ENCODE results near the gene COL2A1. TPM values are rescaled to one million over a fixed set of nuclear protein-coding genes. Genes with fewer than 3 reads are reported as not detected.
A peak's percentile ranks its signal among the peaks of the same experiment; 100 is the strongest.

The COL2A1 gene
- total and polyA plus RNA-seq, 4 donors: 0.05 to 8.7 (median 0.15) TPM; not detected in 1

GRCh38 chr12:47982770-47983169 lies 21.5 kb downstream of the COL2A1 start:
- TF ChIP-seq CTCF (IDR thresholded peaks at IDR 0.05; ENCODE audit: control extremely low read depth, extremely low read depth): no peak
- no peak for ATAC-seq (ENCODE audit: insufficient read depth, low FRiP score)
- no peak for DNase-seq
- H3K9me3 ChIP-seq (ENCODE audit: control insufficient read depth in 4 of 4, insufficient read depth in 3 of 4, low read length in 3 of 4): peaks cover 0 to 1% (median 0%) of the 10 kb centered on the region in 4 donors
- H3K4me1 ChIP-seq (ENCODE audit: control insufficient read depth in 5 of 5, insufficient read depth in 5 of 5, low read length in 5 of 5): peaks cover 0 to 11% (median 0%) of the 10 kb centered on the region in 5 donors
- WGBS, 2 donors: 90 to 91% methylated on average over 11 of the region's 11 CpGs
- no peak overlapping the region for H3K4me3 ChIP-seq
- peaks cover 0 to 2% (median 0%) of the 10 kb centered on the region in 3 donors for H3K27me3 ChIP-seq (ENCODE audit: control insufficient read depth in 3 of 3, insufficient read depth in 3 of 3, low read length in 2 of 3)
- no peak overlapping the region for H3K27ac ChIP-seq (ENCODE audit: low read depth in 1 of 2, low read length in 1 of 2)
- H3K36me3 ChIP-seq (ENCODE audit: control insufficient read depth in 4 of 4, insufficient read depth in 4 of 4, low read length in 4 of 4): no peaks in the 10 kb centered on the region
- no peak overlapping the region for H3K9ac ChIP-seq (ENCODE audit: insufficient read depth in 1 of 2, low read length in 2 of 2)

- Histone ChIP-seq H3K4me3 (no peak overlapping the region), H3K36me3 (ENCODE audit: control insufficient read depth in 4 of 4, insufficient read depth in 4 of 4, low read length in 4 of 4) (no peaks in the 10 kb centered on the region), H3K9me3 (ENCODE audit: control insufficient read depth in 4 of 4, insufficient read depth in 3 of 4, low read length in 3 of 4) (peaks cover 0 to 1% (median 0%) of the 10 kb centered on the region in 4 donors), H3K27ac (ENCODE audit: low read depth in 1 of 2, low read length in 1 of 2) (no peak overlapping the region), H3K9ac (ENCODE audit: insufficient read depth in 1 of 2, low read length in 2 of 2) (no peak overlapping the region), H3K27me3 (ENCODE audit: control insufficient read depth in 3 of 3, insufficient read depth in 3 of 3, low read length in 2 of 3) (no peaks in the 10 kb centered on the region), H3K4me1 (ENCODE audit: control insufficient read depth in 5 of 5, insufficient read depth in 5 of 5, low read length in 5 of 5) (peaks cover 0 to 10% (median 0%) of the 10 kb centered on the region in 5 donors)
- DNase-seq: no peak
- no peak for ATAC-seq (ENCODE audit: insufficient read depth, low FRiP score)
- 74 to 76% methylated on average over 5 of the region's 5 CpGs for WGBS, 2 donors
- no peak for TF ChIP-seq CTCF (IDR thresholded peaks at IDR 0.05; ENCODE audit: control extremely low read depth, extremely low read depth)
Measured at GRCh38 chr12:47982311-47982710, 22.0 kb downstream of the COL2A1 start.

- Histone ChIP-seq H3K4me3 (no peak overlapping the region), H3K9ac (ENCODE audit: insufficient read depth in 1 of 2, low read length in 2 of 2) (no peak overlapping the region), H3K9me3 (ENCODE audit: control insufficient read depth in 4 of 4, insufficient read depth in 3 of 4, low read length in 3 of 4) (no peaks in the 10 kb centered on the region), H3K36me3 (ENCODE audit: control insufficient read depth in 4 of 4, insufficient read depth in 4 of 4, low read length in 4 of 4) (no peaks in the 10 kb centered on the region), H3K27ac (ENCODE audit: low read depth in 1 of 2, low read length in 1 of 2) (no peak overlapping the region), H3K4me1 (ENCODE audit: control insufficient read depth in 5 of 5, insufficient read depth in 5 of 5, low read length in 5 of 5) (peaks cover 0 to 10% (median 0%) of the 10 kb centered on the region in 5 donors), H3K27me3 (ENCODE audit: control insufficient read depth in 3 of 3, insufficient read depth in 3 of 3, low read length in 2 of 3) (no peaks in the 10 kb centered on the region)
- no peak for TF ChIP-seq CTCF (IDR thresholded peaks at IDR 0.05; ENCODE audit: control extremely low read depth, extremely low read depth)
- peak in 1 of 3 donors; percentile 56 for DNase-seq
- ATAC-seq (ENCODE audit: insufficient read depth, low FRiP score): no peak
- 63 to 75% methylated on average over 20 of the region's 20 CpGs for WGBS, 2 donors
Measured at GRCh38 chr12:47981496-47982260, 22.6 kb downstream of the COL2A1 start.

Measured in lung (tissue), 12 donors.